Activated CD4-positive, alpha-beta T cell treated with anti-CD3 and anti-CD28 coated beads for 48 hours (primary cell): ENCODE data around the gene KCNJ1.

Experiments
- DNase-seq: peaks from one replicate; pipeline ENCODE4 v3.0.0-alpha.2; 2020

Gene KCNJ1

DNA sequence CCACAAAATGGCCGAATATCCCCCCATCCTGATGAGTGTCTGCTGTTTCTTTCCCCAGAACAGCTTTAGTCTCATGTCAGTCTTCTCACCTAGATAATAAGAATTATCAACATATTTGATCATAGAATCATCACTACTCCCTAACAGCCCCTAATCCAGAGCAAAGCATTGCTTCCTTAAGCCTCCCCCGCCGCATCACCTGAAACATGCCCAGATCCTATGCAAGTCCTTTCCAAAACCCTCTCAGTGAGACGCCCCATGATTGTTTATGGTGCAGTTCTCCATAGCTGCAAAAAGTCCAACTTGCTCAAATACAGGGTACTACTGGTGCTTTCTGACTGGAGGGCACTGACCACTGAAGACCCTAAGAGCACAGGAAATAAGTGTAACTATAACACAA, 20.1 kb downstream of the KCNJ1 start:
- no peak for DNase-seq

DNA sequence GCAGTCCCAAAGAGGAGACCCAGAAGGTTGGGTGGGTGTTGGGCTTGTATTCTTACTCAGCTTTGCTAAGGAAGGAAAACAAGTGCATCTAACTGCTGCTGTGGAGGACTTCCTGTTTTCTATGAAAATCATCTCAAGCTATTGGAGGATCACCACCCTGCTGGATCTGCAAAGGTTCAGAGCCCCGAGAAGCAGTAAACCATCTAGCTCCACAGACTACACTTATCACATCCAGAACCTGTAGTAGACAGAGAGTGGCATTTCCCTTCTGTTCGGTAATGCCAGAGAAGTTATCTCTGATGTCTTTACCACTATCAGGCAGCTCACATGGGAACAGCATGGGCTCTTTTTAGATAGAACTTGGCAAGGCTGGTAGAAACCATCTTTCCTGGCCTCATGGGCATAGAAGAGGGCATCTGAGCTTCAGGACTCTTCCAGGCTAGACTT, 21.7 kb downstream of the KCNJ1 start:
- no peak for DNase-seq

- no peak for DNase-seq
Measured at GRCh38 chr11:128843198-128843785, 23.8 kb downstream of the KCNJ1 start.

GRCh38 chr11:128841461-128842072, 25.5 kb downstream of the KCNJ1 start:
- no peak for DNase-seq

GRCh38 chr11:128840783-128841182, 26.3 kb downstream of the KCNJ1 start:
- no peak for DNase-seq

DNA sequence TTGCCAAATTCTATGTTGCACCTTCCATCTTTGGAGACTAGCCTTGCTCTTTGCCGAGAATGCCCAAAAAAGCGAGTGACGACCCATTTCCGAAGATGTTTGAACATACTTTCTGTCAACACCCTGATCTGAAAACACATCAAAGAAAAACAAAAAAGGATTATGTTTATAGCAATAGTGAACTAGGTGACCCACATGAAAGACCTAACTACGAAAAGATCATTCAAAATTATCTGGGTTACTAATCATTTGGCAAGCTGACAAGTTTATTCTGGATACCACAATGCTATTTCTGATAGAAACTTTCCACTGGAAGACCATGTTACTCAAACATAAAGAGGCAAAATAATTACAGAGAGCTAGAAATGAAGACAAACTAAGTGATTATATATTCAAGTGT, 27.0 kb downstream of the KCNJ1 start:
- DNase-seq: no peak

DNA sequence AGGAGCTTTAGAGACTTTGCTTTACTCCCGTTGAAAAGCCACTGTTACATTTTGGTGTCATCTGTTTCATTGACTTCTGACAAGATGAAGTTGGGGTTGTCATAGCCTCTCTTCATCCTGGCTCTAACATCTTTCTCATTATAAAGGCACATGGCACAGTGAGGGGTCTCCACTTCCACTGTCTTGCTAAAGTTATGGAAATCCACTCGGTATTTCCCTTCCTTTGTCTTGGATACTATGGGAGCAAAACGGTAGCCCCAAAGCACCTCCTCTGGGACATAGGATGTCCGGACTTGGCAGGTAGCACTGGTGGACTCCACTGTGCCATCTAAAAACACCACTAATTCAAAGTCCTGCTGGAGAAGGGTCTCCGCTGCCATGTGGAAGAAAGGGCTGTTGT, 28.0 kb downstream of the KCNJ1 start:
- no peak for DNase-seq

DNA sequence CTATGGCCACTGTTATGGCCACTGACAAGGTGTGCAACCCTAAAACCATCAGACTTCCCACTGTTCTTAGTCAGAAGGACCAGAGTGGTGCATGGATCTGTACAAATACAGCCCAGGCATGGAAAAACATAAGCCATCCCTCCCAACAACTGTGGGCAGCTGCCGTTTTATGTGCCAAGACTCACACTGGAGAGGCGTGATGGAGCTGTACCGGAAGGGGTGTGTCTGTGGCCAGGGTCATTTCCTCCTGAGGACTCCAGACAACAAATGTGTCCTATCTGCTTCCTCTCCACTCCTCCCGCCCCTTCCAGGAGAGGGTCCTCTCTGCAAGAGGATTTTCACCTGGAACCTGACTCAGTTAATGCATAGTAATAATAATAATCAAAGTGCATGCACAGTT, 29.5 kb downstream of the KCNJ1 start:
- DNase-seq: no peak

- DNase-seq: no peak
Measured at GRCh38 chr11:128835741-128836430, 31.2 kb downstream of the KCNJ1 start.

DNA sequence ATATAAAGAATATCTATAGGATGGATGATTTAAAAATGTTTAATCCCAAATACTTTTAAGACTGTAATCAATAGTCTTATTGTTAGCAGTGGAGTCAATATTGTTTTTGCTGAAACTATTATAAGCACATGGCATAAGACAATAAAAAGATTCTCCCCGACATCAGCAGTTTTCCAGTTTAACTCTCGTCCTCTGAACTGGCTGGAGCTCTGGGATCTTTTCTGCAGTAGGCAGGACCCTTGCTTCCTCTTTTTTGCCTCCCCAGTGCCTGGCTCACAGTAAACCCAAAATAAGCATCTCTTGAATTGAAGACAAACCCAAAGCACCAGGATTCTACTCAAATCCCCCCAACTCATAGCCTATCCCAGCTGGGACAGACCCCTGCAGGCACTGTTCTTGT, 32.9 kb downstream of the KCNJ1 start:
- DNase-seq: no peak

DNA sequence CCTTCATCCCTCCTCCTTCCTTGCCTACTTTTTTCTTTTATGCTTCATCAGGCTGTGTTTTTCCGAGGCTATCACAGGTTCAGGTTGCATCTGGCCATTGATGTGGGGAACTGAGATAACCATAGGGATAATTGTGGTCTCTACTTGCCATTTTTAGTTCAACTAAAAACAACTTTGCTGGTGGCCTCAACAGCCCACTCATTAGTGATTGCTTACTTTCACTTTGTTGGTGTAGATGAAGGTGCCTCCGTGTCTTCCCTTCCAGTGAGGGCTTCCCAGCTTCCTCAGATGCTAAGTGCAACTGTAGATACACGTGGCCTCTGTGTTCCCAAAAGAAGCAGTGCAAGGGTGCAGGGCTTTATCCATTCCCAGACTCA, 35.0 kb downstream of the KCNJ1 start:
- DNase-seq: no peak

- DNase-seq: peak; percentile 91
Measured at GRCh38 chr11:128831174-128832120, 35.6 kb downstream of the KCNJ1 start.

DNA sequence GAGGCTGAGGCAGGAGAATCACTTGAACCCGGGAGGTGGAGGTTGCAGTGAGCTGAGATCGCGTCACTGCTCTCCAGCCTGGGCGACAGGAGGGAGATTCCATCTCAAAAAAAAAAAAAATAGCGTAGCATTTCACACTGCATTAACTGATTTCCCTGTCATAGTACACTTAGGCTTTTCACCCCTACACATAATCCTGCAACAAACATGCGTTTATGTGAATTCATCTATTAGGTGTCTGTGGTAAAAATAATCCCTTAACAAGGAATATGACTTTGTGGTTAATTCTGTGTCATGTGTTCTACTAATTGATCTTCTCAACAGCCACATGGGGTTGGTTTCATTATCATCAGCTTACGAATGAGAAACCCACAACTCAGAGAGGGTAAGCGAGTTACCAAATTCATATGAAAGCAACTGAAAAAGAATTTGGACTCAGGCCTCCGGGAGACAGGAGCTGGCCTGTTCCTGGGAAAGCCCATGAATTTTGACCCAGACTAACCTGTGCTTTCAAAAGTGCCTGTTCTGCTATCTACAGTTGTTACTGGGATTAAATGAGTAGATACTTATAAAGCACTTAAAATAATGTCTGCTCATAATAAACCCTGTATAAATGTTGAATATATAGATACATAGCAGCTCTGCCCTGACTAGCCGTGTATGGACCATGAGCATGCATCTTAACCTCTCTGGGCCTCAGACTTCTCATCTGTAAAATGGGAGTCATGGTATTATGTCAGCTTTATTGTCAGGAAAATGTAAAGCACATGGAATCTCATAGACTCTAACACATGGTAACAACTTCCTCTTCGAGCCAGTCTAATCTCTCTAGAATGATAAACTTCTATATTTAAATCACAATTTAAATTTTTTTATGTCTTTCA, 36.6 kb downstream of the KCNJ1 start:
- no peak for DNase-seq

GRCh38 chr11:128828350-128828749, 38.7 kb downstream of the KCNJ1 start:
- DNase-seq: no peak

DNA sequence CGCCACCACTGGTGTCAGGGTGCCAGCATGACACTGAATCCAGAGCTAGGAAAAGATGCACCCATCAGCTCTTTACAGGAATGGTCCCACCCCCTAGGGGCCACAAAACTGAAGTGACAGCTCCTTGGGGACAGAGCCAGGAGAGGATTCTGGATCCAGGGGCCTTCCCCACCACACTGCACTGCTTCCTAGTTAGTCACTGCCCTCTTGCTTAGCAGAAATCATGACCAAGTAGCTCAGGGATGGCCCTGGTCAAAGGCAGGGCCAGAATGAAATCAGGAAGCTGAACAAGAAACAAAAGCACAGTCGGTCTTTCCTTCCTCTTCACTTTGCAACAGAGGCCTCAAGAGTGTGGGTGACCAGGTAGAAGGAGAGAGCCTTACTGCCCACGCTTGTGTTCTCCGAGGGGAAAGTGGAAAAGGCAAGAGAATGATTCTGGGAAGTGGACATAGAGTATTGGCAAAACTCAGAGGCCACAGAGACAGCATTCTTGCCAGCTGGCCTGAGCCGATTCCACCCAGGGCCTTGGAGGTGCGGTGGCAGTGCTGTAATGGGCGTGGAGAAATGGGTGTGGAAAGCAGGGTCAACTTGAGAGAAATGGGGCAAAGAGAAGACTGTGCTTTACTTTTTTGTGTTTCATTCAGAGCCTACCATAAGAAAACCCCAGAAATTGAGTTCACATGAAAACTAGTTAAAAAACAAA, 39.8 kb downstream of the KCNJ1 start:
- DNase-seq: no peak

DNA sequence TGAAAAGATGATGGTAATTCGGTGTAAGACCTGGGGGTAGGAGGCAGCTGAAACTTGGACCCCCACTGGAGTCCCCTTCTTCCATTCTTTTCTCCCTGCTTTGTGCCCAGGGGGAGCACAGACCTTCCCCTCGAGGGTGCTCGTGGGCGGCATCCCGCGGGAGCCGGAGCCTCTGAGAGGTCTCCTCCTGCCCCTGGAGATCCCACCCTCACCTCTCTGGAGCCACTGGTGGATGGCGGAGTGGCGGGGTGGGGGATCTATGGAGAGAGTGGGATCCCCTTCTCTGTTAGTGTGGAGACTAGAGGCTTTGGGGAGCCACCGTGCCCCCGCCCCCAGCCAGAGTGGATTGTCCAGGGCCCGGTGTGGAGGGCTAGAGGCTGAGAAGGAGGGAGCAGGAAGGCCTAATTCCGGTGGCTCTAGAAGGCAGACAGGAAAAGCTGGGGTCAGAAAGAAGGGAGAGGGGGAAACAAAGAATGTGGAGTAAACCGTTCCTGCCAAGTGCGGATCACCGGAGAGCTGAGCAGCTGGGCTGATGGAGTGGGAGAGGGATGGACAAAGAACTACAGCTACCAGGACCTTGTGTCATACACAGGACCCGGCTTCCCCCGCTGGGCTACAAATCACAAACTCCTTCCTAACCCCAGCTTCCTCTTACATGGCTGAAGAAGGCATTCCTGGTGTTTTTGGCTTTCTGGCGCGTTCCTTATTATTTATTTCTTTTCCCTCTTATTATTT, 41.9 kb downstream of the KCNJ1 start:
- DNase-seq: no peak

- DNase-seq: no peak
Measured at GRCh38 chr11:128824191-128825049, 42.7 kb downstream of the KCNJ1 start.

GRCh38 chr11:128823753-128824152, 43.3 kb downstream of the KCNJ1 start:
- DNase-seq: no peak

DNA sequence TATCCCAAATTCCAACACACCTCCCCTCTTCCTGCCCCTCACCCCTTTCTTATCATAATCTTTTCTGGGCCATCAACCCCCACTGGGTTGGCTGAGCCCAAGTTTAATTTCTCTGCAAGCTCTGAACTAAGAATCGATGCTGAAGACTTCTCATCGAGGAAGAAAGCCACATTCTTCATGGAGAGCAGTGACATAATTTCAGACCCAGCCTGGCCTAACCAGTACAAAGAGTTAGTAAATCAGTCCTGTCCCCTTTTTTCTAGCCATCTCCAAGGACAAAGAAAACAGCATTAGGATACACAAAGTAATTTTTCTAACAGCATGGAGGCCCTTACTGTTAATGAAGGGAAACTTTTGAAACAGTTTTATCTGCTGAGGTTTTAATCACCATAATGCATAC, 45.0 kb downstream of the KCNJ1 start:
- DNase-seq: no peak

DNA sequence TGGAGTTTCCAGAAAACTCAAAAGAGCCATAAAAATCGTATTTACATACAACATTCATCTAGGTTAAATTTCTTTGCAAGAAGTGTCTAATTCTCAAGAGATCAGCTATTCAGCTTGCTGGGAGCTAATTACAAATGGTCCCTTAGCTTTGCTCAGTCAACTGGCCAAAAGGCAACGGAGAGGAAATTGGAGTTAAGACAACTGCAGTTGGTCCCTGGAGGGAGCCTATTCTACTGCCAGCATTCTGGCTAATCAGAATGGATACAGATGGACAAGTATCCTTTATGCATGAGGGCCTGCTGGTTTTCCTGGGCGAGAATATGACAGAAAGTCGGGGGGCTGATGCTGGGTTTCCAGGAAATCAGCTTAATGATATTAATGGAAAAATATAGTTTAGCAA, 45.5 kb downstream of the KCNJ1 start:
- no peak for DNase-seq
